Neuronal stem cell (in vitro differentiated cells): ENCODE results near the gene MCHR1.
A peak's percentile ranks its signal among the peaks of the same experiment; 100 is the strongest.

Source experiments
- DNase-seq: peaks from one replicate; pipeline ENCODE4 v3.0.0-alpha.2; 2013; ENCODE audit warnings: low spot score
- H2AFZ ChIP-seq: one replicate; pipeline ENCODE4 v1.6.1; 2013; ENCODE audit warnings: mild to moderate bottlenecking, low read length, inconsistent platforms
- H2AK5ac ChIP-seq: 2 replicates; pipeline ENCODE4 v1.6.1; 2013; ENCODE audit warnings: low read depth, mild to moderate bottlenecking, inconsistent platforms, low read length, moderate library complexity, mixed read lengths
- H2BK120ac ChIP-seq: 2 replicates; pipeline ENCODE4 v1.6.1; 2013; ENCODE audit warnings: low read depth, mild to moderate bottlenecking, inconsistent platforms, low read length, moderate library complexity, mixed read lengths
- H2BK12ac ChIP-seq: one replicate; pipeline ENCODE4 v1.6.1; 2013; ENCODE audit warnings: low read length, inconsistent platforms
- H2BK15ac ChIP-seq: 2 replicates; pipeline ENCODE4 v1.6.1; 2013; ENCODE audit warnings: mild to moderate bottlenecking, low read length, inconsistent platforms, mixed read lengths
- H2BK5ac ChIP-seq: one replicate; pipeline ENCODE4 v1.6.1; 2013; ENCODE audit warnings: inconsistent platforms, mild to moderate bottlenecking, low read length, moderate library complexity
- H3K14ac ChIP-seq: one replicate; pipeline ENCODE4 v1.6.1; 2013; ENCODE audit warnings: low read length, inconsistent platforms
- H3K18ac ChIP-seq: 2 replicates; pipeline ENCODE4 v1.6.1; 2013; ENCODE audit warnings: low read length, inconsistent platforms
- H3K23ac ChIP-seq: 2 replicates; pipeline ENCODE4 v1.6.1; 2013; ENCODE audit warnings: low read depth, mild to moderate bottlenecking, mixed read lengths, low read length, inconsistent platforms; ENCODE audit not compliant: poor library complexity
- H3K27ac ChIP-seq: replicated peaks from 3 replicates; pipeline ENCODE4 v1.5.1; 2013; ENCODE audit warnings: low read length, inconsistent platforms
- H3K27me3 ChIP-seq, 3 experiments: 2 replicates each; pipeline ENCODE4 v1.6.1; 2013; ENCODE audit warnings: low read length in 3 of 3, mild to moderate bottlenecking in 2 of 3, inconsistent platforms in 1 of 3, low read depth in 1 of 3, mixed read lengths in 1 of 3, moderate library complexity in 1 of 3; ENCODE audit not compliant: control insufficient read depth in 3 of 3, insufficient read depth in 3 of 3
- H3K36me3 ChIP-seq, 2 donors: replicated peaks in 1 of 2; 2 replicates each; pipeline ENCODE4 v1.6.1; 2013; ENCODE audit warnings: low read length in 2 of 2; ENCODE audit not compliant: control insufficient read depth in 2 of 2, insufficient read depth in 2 of 2
- H3K4ac ChIP-seq: 2 replicates; pipeline ENCODE4 v1.6.1; 2013; ENCODE audit warnings: inconsistent platforms, mild to moderate bottlenecking, low read length, moderate library complexity
- H3K4me1 ChIP-seq, 2 donors: 1 replicate in 1 of 2; 2 replicates in 1 of 2; pipeline ENCODE4 v1.6.1; 2013; ENCODE audit warnings: low read length in 2 of 2, low read depth in 1 of 2; ENCODE audit not compliant: control insufficient read depth in 2 of 2, insufficient read depth in 1 of 2
- H3K4me2 ChIP-seq: one replicate; pipeline ENCODE4 v1.6.1; 2013; ENCODE audit warnings: mild to moderate bottlenecking, low read length, inconsistent platforms; ENCODE audit not compliant: insufficient read depth, poor library complexity, severe bottlenecking
- H3K4me3 ChIP-seq, 2 donors: 2 replicates each; pipeline ENCODE4 v1.5.1; 2013; ENCODE audit warnings: low read length in 2 of 2, mild to moderate bottlenecking in 2 of 2, inconsistent platforms in 1 of 2, moderate library complexity in 1 of 2
- H3K79me1 ChIP-seq: one replicate; pipeline ENCODE4 v1.6.1; 2013; ENCODE audit warnings: low read depth, mild to moderate bottlenecking, inconsistent platforms, low read length, moderate library complexity
- H3K9ac ChIP-seq: one replicate; pipeline ENCODE4 v1.6.1; 2013; ENCODE audit warnings: mild to moderate bottlenecking, low read depth, low read length, inconsistent platforms; ENCODE audit not compliant: poor library complexity
- H3K9me3 ChIP-seq, 2 donors: replicated peaks in 1 of 2; 2 replicates each; pipeline versions ENCODE3 to v1.6.1; 2013; ENCODE audit warnings: low read length in 2 of 2, mild to moderate bottlenecking in 2 of 2, inconsistent platforms in 1 of 2, low read depth in 1 of 2, mixed read lengths in 1 of 2, moderate library complexity in 1 of 2; ENCODE audit not compliant: control insufficient read depth in 2 of 2, insufficient read depth in 1 of 2
- H4K8ac ChIP-seq: one replicate; pipeline ENCODE4 v1.6.1; 2013; ENCODE audit warnings: low read depth, mild to moderate bottlenecking, inconsistent platforms, low read length, moderate library complexity
- H4K91ac ChIP-seq: one replicate; pipeline ENCODE4 v1.6.1; 2013; ENCODE audit warnings: low read length, low read depth, mild to moderate bottlenecking, inconsistent platforms; ENCODE audit not compliant: poor library complexity
- WGBS, 2 donors: extraction: QIAGEN DNeasy Blood & Tissue Kit; methylation state at CpG; one replicate each; pipeline ENCODE4 v1.1.7; 2013; ENCODE audit warnings: missing lambda C conversion rate in 2 of 2, mixed read lengths in 1 of 2; ENCODE audit not compliant: insufficient read length in 2 of 2, insufficient replicate concordance in 1 of 2; ENCODE audit errors: extremely low coverage in 2 of 2; 5-methylcytosine and 5-hydroxymethylcytosine counted together

MCHR1 gene

GRCh38 chr22:40641269-40641668, 38.0 kb upstream of the MCHR1 start:
- Histone ChIP-seq H3K4ac (no peak overlapping the region), H3K18ac (no peak overlapping the region), H3K9ac (no peak overlapping the region), H2BK12ac (no peak overlapping the region), H4K91ac (no peak overlapping the region), H2AFZ (no peak overlapping the region), H3K9me3 (no peaks in the 10 kb centered on the region), H2BK120ac (no peak overlapping the region), H4K8ac (no peak overlapping the region), H3K14ac (no peak overlapping the region), H3K4me3 (no peak overlapping the region), H3K27ac (no peak overlapping the region), H2BK5ac (no peak overlapping the region), H3K4me1 (peaks cover 0 to 3% of the 10 kb centered on the region in 2 donors), H2BK15ac (no peak overlapping the region), H3K27me3 (peaks cover 0 to 4% (median 0%) of the 10 kb centered on the region in 3 experiments), H3K4me2 (no peak overlapping the region), H3K79me1 (peaks cover 1% of the 10 kb centered on the region), H3K36me3 (no peaks in the 10 kb centered on the region), H2AK5ac (no peak overlapping the region), H3K23ac (no peak overlapping the region)
- DNase-seq: no peak
- WGBS, 2 donors: no CpG with 5 or more reads among the region's 6 CpGs

DNA sequence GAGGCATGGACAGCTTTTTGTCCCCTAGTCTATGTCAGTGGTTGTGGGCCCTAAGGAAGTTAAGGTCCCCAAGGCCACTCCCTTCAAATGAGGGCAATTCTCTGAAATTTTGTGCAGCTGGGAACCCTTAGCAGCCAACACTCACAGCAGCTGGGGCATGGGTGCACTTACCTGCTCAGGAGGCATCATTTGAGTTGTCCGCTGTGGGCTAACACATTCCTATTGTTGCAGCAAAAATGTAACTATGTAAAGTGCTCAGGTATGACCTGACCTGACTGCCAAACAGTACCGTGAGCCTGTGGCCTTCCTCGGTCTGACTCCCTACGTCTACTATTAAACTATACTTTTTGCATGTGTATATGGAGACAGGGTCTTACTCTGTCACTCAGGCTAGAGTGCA, 37.0 kb upstream of the MCHR1 start:
- no peak for DNase-seq
- Histone ChIP-seq H3K27me3 (peaks cover 0 to 4% (median 0%) of the 10 kb centered on the region in 3 experiments), H3K23ac (no peak overlapping the region), H3K14ac (no peak overlapping the region), H2BK12ac (no peak overlapping the region), H3K4ac (no peak overlapping the region), H3K18ac (no peak overlapping the region), H2BK15ac (no peak overlapping the region), H4K91ac (no peak overlapping the region), H3K79me1 (no peaks in the 10 kb centered on the region), H2AFZ (peak overlapping the region; percentile 45), H3K4me1 (peaks cover 0 to 3% of the 10 kb centered on the region in 2 donors), H3K4me2 (no peak overlapping the region), H4K8ac (no peak overlapping the region), H3K4me3 (no peak overlapping the region), H2AK5ac (no peak overlapping the region), H3K27ac (no peak overlapping the region), H3K9me3 (no peaks in the 10 kb centered on the region), H3K36me3 (no peaks in the 10 kb centered on the region), H2BK120ac (no peak overlapping the region), H2BK5ac (no peak overlapping the region), H3K9ac (no peak overlapping the region)
- WGBS, 2 donors: no CpG with 5 or more reads among the region's 4 CpGs

DNA sequence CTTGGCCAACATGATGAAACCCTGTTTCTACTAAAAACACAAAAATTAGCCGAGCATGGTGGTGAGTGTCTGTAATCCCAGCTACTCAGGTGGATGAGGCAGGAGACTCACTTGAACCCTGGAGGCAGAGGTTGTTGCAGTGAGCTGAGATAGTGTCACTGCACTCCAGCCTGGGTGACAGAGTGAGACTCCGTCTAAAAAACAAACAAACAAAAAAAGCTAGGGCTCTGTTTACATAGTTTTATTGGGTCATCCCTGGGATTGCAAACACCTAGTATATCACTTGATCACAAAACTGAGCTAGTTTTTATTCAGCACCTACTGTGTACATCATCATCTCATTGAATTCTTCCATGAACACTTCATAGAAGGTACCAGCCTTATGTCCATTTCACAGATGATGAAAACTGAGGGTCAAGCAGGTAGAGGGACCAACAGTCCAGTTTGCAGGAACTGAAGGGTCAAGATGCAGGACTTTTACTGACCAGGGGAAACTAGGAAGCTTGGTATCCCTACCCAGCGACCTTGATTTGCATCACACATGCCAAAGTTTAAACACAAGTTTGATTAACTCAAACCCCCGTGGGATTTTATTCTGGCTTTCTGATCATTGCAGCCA, 33.6 kb upstream of the MCHR1 start:
- Histone ChIP-seq H3K4me2 (no peak overlapping the region), H4K91ac (no peak overlapping the region), H2BK12ac (no peak overlapping the region), H2BK15ac (no peak overlapping the region), H3K14ac (no peak overlapping the region), H3K23ac (no peak overlapping the region), H3K27ac (no peak overlapping the region), H4K8ac (no peak overlapping the region), H2BK120ac (no peak overlapping the region), H3K27me3 (peaks cover 0 to 4% (median 0%) of the 10 kb centered on the region in 3 experiments), H3K4me1 (peaks cover 0 to 3% of the 10 kb centered on the region in 2 donors), H2BK5ac (no peak overlapping the region), H3K36me3 (no peaks in the 10 kb centered on the region), H3K9ac (no peak overlapping the region), H3K9me3 (no peaks in the 10 kb centered on the region), H3K18ac (no peak overlapping the region), H2AK5ac (no peak overlapping the region), H3K4me3 (no peak overlapping the region), H3K4ac (no peak overlapping the region), H3K79me1 (no peaks in the 10 kb centered on the region), H2AFZ (peak overlapping the region; percentile 50)
- no CpG with 5 or more reads among the region's 4 CpGs for WGBS, 2 donors
- no peak for DNase-seq

DNA sequence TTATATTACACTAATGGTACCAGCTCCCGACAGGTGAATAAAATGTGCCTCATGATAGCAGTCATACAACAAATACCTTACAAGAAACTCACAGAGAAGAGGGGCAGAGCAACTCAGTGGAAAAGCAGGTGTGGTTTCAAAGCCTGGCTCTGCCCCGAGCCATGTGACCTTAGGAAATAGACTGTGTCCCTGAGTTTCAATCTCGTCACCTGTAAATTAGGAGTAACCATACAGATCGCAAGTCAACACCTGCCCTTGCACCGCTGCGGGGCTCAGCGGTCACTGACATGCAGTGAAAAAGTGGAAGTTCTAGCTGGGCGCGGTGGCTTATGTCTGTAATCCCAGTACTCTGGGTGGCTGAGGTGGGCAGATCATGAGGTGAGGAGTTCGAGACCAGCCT, 30.9 kb upstream of the MCHR1 start:
- no peak for DNase-seq
- Histone ChIP-seq H4K91ac (no peak overlapping the region), H2AK5ac (no peak overlapping the region), H3K18ac (no peak overlapping the region), H2BK120ac (no peak overlapping the region), H2BK12ac (no peak overlapping the region), H2BK15ac (no peak overlapping the region), H3K14ac (no peak overlapping the region), H3K27ac (no peak overlapping the region), H3K4me2 (no peak overlapping the region), H3K9me3 (no peaks in the 10 kb centered on the region), H3K79me1 (no peaks in the 10 kb centered on the region), H2AFZ (no peak overlapping the region), H3K4me1 (peaks cover 2 to 8% of the 10 kb centered on the region in 2 donors), H3K9ac (no peak overlapping the region), H2BK5ac (no peak overlapping the region), H3K4me3 (no peak overlapping the region), H3K23ac (no peak overlapping the region), H3K27me3 (no peaks in the 10 kb centered on the region), H4K8ac (no peak overlapping the region), H3K36me3 (no peaks in the 10 kb centered on the region), H3K4ac (no peak overlapping the region)
- WGBS, 2 donors: no CpG with 5 or more reads among the region's 10 CpGs
